ENCODE results near the gene HDAC4.

DNA sequence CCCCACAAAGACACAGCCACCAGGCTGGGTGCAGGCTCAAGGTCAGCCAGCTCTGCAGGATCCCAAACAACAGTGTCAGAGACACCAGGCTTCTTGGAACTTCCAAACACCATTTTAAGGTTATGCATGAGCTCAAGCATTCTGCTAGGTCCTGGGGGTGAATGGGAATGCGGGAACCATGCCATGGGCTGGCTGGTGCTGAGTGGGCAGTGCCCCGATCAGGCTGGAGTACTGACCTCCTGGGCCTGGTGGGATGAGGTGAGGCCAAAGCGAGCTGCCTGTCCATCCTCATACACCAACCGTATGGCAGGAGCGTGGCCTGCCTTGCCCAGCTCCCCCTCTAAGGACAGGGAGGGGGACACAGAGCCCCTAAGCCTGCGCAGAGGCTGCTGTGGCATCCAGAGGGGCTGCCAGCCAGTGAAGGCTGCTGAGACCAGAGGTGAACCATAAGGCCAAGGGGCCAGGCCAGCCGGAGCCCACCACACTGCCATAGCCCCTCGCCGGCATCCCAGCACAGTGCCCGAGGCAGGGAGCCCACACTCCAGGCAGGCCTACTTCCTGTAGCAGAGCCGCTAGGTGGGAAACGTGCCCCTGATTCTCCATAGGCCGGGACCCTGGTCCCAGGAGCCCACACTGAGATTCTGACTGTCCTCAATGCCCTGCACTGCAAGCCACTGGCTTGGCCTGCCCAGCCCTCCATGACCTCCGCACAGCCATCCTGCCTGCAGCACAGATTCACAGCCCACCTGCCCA, 135.0 kb downstream of the HDAC4 start:
- no peak for TF ChIP-seq CTCF (IDR thresholded peaks at IDR 0.05)
- TF ChIP-seq POLR2A (IDR thresholded peaks at IDR 0.05) = no peak
